ENCODE measurements around the gene ADGRB2.

The ADGRB2 gene

GRCh38 chr1:31757204-31757679 lies 6.9 kb downstream of the ADGRB2 start:
- TF ChIP-seq, protein P1, sequence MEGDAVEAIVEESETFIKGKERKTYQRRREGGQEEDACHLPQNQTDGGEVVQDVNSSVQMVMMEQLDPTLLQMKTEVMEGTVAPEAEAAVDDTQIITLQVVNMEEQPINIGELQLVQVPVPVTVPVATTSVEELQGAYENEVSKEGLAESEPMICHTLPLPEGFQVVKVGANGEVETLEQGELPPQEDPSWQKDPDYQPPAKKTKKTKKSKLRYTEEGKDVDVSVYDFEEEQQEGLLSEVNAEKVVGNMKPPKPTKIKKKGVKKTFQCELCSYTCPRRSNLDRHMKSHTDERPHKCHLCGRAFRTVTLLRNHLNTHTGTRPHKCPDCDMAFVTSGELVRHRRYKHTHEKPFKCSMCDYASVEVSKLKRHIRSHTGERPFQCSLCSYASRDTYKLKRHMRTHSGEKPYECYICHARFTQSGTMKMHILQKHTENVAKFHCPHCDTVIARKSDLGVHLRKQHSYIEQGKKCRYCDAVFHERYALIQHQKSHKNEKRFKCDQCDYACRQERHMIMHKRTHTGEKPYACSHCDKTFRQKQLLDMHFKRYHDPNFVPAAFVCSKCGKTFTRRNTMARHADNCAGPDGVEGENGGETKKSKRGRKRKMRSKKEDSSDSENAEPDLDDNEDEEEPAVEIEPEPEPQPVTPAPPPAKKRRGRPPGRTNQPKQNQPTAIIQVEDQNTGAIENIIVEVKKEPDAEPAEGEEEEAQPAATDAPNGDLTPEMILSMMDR (IDR thresholded peaks at IDR 0.05): 0 out of 2 replicates have a peak, but pooled peaks have one; percentile 8

DNA sequence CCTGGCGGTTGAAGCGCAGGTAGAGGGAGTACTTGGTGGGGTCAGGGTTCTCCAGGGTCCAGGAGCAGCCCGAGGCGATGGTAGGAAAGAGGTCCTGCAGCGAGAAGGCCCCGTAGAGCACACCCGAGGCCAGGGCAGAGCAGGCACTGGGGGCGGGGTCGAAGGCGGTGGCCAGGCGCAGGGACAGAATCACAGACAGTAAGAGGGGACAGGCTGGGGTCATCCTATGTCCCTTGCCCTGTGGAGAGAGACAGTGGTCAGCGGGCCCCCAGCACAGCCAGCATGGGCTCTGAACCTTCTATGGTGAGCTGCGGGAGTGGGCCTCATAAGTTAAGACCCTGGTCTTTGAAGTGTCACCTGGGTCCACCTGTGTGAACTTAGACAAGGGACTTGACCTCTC lies 7.6 kb downstream of the ADGRB2 start:
- TF ChIP-seq, protein P1 (IDR thresholded peaks at IDR 0.05): no peak

DNA sequence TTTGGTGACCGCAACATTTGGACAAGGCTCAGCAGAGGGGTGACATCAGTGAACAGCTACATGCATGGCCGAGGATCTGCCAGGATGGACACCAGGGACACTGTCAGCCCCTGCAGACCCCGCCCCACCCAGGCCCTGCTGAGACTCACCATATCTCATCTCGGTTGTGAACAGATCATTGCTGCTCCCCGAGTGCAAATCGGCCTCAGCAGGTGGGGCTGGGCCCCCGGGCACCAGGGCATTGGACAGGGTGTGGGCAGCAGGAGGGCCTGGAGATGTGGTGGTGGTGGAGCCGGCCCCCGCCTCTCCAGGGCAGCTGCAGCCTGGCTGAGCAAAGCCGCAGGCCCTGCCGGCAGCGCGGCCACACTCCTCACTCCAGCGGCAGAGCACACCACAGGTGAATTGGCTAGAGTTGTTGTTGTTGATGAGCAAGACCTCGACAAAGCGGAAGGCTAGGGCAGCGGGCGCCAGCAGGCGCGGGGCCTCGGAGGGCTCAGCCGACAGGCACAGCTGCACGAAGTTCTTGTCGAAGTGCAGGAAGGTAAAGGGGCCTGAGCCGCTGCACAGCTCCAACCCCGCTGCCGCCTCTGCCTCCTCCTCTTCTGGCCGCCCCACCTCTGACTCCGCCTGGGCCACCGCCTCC lies 8.2 kb downstream of the ADGRB2 start:
- TF ChIP-seq, protein P1 (IDR thresholded peaks at IDR 0.05): no peak

DNA sequence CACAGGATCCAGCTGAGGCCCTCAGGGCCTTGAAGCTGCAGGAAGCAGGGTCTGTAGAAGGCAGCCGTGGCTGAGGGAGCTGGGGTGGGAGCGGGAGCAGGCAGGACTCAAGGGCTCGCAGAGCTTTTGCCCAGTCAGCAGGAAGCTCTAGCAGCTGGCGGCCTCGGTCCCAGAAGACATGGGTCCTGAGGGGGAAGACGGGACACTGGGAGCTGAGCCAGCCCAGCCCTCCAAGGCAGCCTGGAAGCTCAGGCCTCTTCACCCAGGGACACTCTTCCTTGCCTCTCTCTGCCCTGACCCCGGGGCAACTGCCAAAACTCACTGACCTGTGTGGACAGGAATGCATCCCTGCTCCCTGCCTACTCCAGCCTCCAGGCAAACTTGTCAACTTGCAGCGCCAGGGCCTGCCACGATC lies 8.9 kb downstream of the ADGRB2 start:
- TF ChIP-seq, protein P1 (IDR thresholded peaks at IDR 0.05): no peak

DNA sequence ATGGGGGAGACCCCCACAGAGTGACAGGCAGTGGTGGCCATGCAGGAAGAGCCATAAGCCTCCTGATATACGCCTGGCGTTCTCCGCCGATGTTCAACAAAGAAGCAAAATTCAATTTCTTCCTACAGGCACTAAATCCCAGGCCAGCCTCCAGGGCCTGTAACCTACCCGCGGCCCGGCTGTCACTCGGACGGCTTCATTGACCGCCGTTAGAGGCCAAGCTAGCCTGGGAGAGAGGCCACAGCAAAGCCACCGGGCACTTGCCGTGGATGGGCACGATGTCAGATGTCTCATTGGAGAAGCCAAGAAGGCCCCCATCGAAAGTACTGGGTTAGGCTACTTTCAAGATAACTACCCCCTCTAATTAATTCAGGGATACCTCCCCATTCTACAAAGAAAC lies 9.7 kb downstream of the ADGRB2 start:
- TF ChIP-seq, protein P1 (IDR thresholded peaks at IDR 0.05): no peak

DNA sequence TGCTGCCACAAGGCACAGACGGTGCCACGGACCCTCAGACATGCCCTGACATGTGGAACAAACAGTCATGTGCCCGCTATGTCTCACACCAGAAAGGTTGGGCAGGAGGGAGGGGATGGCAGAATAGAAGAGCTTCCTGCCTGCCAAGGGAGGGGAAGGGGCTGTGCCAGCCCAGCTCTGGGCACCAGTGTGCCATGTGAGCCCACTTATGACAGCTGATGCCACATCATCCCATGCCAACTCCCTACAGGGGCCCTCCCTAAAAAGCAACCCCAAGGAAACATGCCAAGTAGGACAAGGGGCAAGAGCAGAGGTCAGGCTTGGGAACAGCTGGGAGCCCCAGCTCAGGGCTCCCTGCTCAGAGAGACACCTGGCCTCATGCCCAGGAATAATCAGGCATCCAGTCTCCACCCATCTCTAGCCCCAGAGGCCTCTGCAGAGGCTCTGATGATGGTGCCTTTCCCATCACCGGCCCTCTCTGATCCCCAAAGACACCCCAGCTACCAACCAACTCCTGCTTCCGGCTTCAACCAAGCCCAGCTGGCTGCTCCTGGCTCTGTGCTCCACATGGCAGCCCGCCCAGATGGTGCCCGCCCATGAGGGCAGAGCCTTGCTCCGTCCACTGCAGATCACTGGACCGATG lies 10.3 kb downstream of the ADGRB2 start:
- TF ChIP-seq, protein P1 (IDR thresholded peaks at IDR 0.05): no peak

GRCh38 chr1:31752952-31753475 lies 11.1 kb downstream of the ADGRB2 start:
- TF ChIP-seq, protein P1 (IDR thresholded peaks at IDR 0.05): no peak
